H1 (cell line): Measurements from ENCODE around the gene PLXNA4. TPM values are rescaled to one million over a fixed set of nuclear protein-coding genes. Genes with fewer than 3 reads are reported as not detected.

Experiments used
- POU5F1 ChIP-seq: IDR thresholded peaks from 2 replicates; pipeline ENCODE4 v1.6.1; 2011; ENCODE audit warnings: low read depth, mild to moderate bottlenecking, low read length, moderate library complexity
- RXRA ChIP-seq: IDR thresholded peaks from 2 replicates; pipeline ENCODE4 v1.6.1; 2011; ENCODE audit warnings: low read depth, mild to moderate bottlenecking, low read length, moderate library complexity; ENCODE audit not compliant: insufficient read depth
- TEAD4 ChIP-seq: IDR thresholded peaks from 2 replicates; pipeline ENCODE4 v1.6.1; 2012; ENCODE audit warnings: low read depth, low read length, inconsistent platforms, mixed read lengths
- polyA plus RNA-seq, 7 experiments: library from polyadenylated mRNA; depleted of rRNA in 3 of 7; stranded (reverse) in 5 of 7; unstranded in 2 of 7; fragments of >200 nt in 5 of 7; fragments of 200-250 nt in 2 of 7; gene quantifications; 1 replicate in 5 of 7; 2 replicates in 1 of 7; 4 replicates in 1 of 7; pipeline versions ENCODE4 v1.2.1 to v1.2.3, GENCODE V29; 2011 to 2013; ENCODE audit warnings: missing spikeins in 2 of 7, mixed read lengths in 2 of 7
- total RNA-seq: library from RNA; stranded (reverse); fragmentation: NEBNext Ultra II Directional; extraction: Animal tissue kit (Norgen Biotek cat#: 25700); gene quantifications from 2 replicates; pipeline ENCODE4 v1.2.1, GENCODE V29; 2021

PLXNA4 gene
- total and polyA plus RNA-seq, 2 of the 8 experiments (the other 6 are each of a cell fraction or from before 2014, with no cell fraction given), result 0.76 to 0.79 TPM

DNA sequence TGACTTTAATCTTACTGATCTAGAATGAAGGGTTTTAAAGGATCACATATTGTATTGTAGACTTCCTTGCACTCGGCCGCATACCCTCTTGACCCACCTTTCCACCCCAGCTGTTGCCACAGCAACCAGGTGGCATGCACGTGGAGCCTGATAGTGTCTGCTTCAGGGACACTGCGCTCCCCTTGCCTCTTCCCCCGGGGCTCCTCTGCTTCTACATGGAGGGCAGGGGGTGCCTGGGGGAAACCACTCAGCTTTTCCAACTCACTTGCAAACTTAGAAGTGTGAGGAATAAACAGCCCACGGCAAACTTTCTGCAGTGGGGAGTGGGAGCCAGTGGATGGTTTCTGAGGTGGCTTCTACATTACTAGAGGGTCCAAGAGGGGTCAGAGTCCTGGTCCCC is 458.6 kb downstream of the PLXNA4 start (continued):
- TF ChIP-seq RXRA (no peak), POU5F1 (no peak), TEAD4 (no peak)
